KMS-11 (cell line): Measurements from ENCODE around the gene DCHS2.

Source experiments
- H2AFZ ChIP-seq: fragments of 200-600 bp; sonication (generic); 2 replicates; pipeline ENCODE4 v1.6.1; 2016; ENCODE audit warnings: antibody characterized with exemption, mixed run types, low read depth
- H3K27ac ChIP-seq: fragments of 200-600 bp; sonication (generic); 2 replicates; pipeline ENCODE4 v1.6.1; 2016; ENCODE audit warnings: mild to moderate bottlenecking, mixed run types
- H3K27me3 ChIP-seq: fragments of 200-600 bp; sonication (generic); 2 replicates; pipeline ENCODE4 v1.6.1; 2017; ENCODE audit warnings: mild to moderate bottlenecking, low read depth, mixed run types, moderate library complexity; ENCODE audit not compliant: insufficient read depth
- H3K36me3 ChIP-seq: fragments of 200-600 bp; sonication (generic); 2 replicates; pipeline ENCODE4 v1.6.1; 2017; ENCODE audit warnings: mild to moderate bottlenecking, mixed run types; ENCODE audit not compliant: insufficient read depth
- H3K4me1 ChIP-seq: fragments of 200-600 bp; sonication (generic); 2 replicates; pipeline ENCODE4 v1.6.1; 2016; ENCODE audit warnings: mild to moderate bottlenecking, low read depth, mixed run types; ENCODE audit not compliant: poor library complexity, severe bottlenecking
- H3K4me2 ChIP-seq: fragments of 200-600 bp; sonication (generic); 2 replicates; pipeline ENCODE4 v1.7.0; 2016; ENCODE audit warnings: mild to moderate bottlenecking, mixed run types
- H3K4me3 ChIP-seq: fragments of 200-600 bp; sonication (generic); IDR thresholded peaks from 2 replicates; pipeline ENCODE4 v1.6.1; 2017; ENCODE audit warnings: low read depth, low read length, mixed read lengths; ENCODE audit not compliant: insufficient read depth
- H3K79me2 ChIP-seq: fragments of 200-600 bp; sonication (generic); 2 replicates; pipeline ENCODE4 v1.6.1; 2016; ENCODE audit warnings: low read depth, mixed run types; ENCODE audit not compliant: insufficient read depth
- H3K9ac ChIP-seq: fragments of 200-600 bp; sonication (generic); 2 replicates; pipeline ENCODE4 v1.6.1; 2016; ENCODE audit warnings: mild to moderate bottlenecking, mixed run types
- H4K20me1 ChIP-seq: fragments of 200-600 bp; sonication (generic); 2 replicates; pipeline ENCODE4 v1.6.1; 2016; ENCODE audit warnings: mild to moderate bottlenecking, mixed run types; ENCODE audit not compliant: insufficient read depth
- TF ChIP-seq, protein P1 (sequence below): fragments of 200-600 bp; sonication (generic); conservative IDR thresholded peaks from 2 replicates; pipeline ENCODE4 v1.6.1; 2017; ENCODE audit warnings: low read depth, mild to moderate bottlenecking, antibody characterized with exemption, low read length, moderate library complexity, mixed read lengths

DCHS2 gene

DNA sequence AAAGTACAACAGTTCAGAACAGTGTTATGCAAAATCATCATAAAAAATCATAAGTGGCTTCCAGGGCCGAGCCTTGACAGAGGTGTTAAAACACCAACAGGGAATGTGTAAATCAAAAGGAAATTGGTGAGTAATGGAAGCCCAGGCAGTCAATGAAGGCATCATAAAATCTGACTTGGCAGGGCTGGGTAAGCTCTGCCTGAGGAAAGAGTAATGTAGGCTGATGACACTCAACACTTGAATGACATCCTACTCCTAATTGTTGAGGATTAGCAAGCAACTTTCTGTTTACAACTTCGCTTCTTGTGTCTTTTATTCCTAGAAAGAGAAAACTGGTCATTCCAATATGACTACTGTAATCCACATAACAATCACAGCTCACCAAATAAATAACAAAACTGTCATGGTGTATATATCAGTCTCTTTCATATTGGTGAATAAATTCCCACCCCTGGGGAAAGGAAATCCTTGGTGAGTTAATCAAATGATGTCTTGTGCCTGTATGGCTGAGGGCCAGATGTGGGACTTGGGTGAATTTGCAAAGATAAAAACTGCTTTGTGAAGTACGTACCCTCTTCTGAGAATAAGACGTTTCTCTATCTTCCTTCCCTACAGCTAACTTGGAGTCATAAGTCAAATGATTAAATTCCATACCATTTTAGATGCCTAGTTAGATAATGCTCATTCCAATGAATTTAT is 196.8 kb downstream of the DCHS2 start:
- Histone ChIP-seq H3K27ac (no peak overlapping the region), H3K36me3 (no peaks in the 10 kb centered on the region), H3K9ac (no peak overlapping the region), H3K4me2 (no peak overlapping the region), H2AFZ (no peak overlapping the region), H3K4me1 (no peaks in the 10 kb centered on the region), H3K27me3 (no peaks in the 10 kb centered on the region), H4K20me1 (no peaks in the 10 kb centered on the region), H3K4me3 (no peak overlapping the region), H3K79me2 (no peaks in the 10 kb centered on the region)
- TF ChIP-seq, protein P1, sequence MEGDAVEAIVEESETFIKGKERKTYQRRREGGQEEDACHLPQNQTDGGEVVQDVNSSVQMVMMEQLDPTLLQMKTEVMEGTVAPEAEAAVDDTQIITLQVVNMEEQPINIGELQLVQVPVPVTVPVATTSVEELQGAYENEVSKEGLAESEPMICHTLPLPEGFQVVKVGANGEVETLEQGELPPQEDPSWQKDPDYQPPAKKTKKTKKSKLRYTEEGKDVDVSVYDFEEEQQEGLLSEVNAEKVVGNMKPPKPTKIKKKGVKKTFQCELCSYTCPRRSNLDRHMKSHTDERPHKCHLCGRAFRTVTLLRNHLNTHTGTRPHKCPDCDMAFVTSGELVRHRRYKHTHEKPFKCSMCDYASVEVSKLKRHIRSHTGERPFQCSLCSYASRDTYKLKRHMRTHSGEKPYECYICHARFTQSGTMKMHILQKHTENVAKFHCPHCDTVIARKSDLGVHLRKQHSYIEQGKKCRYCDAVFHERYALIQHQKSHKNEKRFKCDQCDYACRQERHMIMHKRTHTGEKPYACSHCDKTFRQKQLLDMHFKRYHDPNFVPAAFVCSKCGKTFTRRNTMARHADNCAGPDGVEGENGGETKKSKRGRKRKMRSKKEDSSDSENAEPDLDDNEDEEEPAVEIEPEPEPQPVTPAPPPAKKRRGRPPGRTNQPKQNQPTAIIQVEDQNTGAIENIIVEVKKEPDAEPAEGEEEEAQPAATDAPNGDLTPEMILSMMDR = no peak

DNA sequence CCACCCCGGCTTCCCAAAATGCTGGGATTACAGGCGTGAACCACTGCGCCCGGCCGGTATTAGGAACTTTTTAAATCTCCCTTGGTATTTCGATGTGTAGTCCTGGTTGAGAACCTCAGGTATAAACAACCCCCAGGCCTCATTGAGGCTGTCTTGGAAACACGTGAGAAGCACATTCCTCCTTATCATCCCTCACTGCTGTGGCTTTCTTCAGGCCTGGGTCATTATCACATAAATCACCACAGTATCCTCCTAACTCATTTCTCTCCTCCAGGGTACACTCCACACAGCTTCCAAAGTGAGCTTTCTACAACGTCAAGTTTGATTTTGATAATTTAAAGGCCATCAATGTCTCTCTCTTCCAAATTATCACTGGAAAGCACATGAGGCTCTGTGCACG is 198.2 kb downstream of the DCHS2 start:
- H3K36me3 ChIP-seq = no peaks in the 10 kb centered on the region
- H3K79me2 ChIP-seq = no peaks in the 10 kb centered on the region
- no peak overlapping the region for H3K27ac ChIP-seq
- no peaks in the 10 kb centered on the region for H3K27me3 ChIP-seq
- H3K9ac ChIP-seq = no peak overlapping the region
- H3K4me3 ChIP-seq = no peak overlapping the region
- H3K4me1 ChIP-seq = no peaks in the 10 kb centered on the region
- no peak overlapping the region for H3K4me2 ChIP-seq
- TF ChIP-seq, protein P1 = no peak
- H4K20me1 ChIP-seq = no peaks in the 10 kb centered on the region
- no peak overlapping the region for H2AFZ ChIP-seq

- Histone ChIP-seq H3K79me2 (no peaks in the 10 kb centered on the region), H3K4me3 (no peak overlapping the region), H3K27ac (no peak overlapping the region), H3K36me3 (no peaks in the 10 kb centered on the region), H3K4me2 (no peak overlapping the region), H3K9ac (no peak overlapping the region), H2AFZ (no peak overlapping the region), H4K20me1 (no peaks in the 10 kb centered on the region), H3K27me3 (no peaks in the 10 kb centered on the region), H3K4me1 (no peaks in the 10 kb centered on the region)
- TF ChIP-seq, protein P1 = no peak
Observed at GRCh38 chr4:154292589-154292988, 199.0 kb downstream of the DCHS2 start.

- Histone ChIP-seq H4K20me1 (no peaks in the 10 kb centered on the region), H3K9ac (no peak overlapping the region), H3K27me3 (no peaks in the 10 kb centered on the region), H3K36me3 (no peaks in the 10 kb centered on the region), H3K27ac (no peak overlapping the region), H2AFZ (no peak overlapping the region), H3K79me2 (no peaks in the 10 kb centered on the region), H3K4me3 (no peak overlapping the region), H3K4me1 (no peaks in the 10 kb centered on the region), H3K4me2 (no peak overlapping the region)
- TF ChIP-seq, protein P1 = no peak
Observed at GRCh38 chr4:154277172-154277571, 214.4 kb downstream of the DCHS2 start.
